Fibroblast of lung (primary cell): Measurements from ENCODE around the gene SFRP5.

ENCODE experiments used
- CTCF ChIP-seq, 2 donors: IDR thresholded peaks in 1 of 2; conservative IDR thresholded peaks in 1 of 2; 1 replicate in 1 of 2; 2 replicates in 1 of 2; pipeline ENCODE4 v1.5.1; 2011 to 2012; ENCODE audit warnings: low read length in 2 of 2, control low read depth in 1 of 2, inconsistent platforms in 1 of 2, low read depth in 1 of 2, mild to moderate bottlenecking in 1 of 2
- EZH2 ChIP-seq: IDR thresholded peaks from 2 replicates; pipeline ENCODE4 v1.5.1; 2012; ENCODE audit warnings: low read length, control low read depth, mild to moderate bottlenecking; ENCODE audit errors: missing control alignments

DNA sequence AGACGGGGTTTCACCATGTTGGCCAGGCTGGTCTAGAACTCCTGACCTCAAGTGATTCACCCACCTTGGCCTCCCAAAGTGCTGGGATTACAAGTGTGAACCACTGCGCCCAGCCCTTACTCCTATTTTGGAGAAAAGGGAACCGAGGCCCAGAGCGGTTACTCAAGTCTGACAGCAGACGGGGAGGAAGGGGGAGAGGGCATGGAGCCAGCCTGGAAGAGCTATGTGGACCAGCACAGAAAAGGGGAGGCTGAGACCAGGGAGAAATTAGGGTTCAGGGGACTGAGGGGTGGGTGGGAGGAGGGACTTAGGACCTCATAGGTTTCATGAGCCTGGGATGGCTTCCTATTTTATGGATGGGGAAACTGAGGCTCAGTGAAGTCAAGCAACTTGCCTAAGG is 1.5 kb downstream of the SFRP5 start:
- TF ChIP-seq CTCF (conservative IDR thresholded peaks at IDR 0.05 in 1 of 2, IDR thresholded peaks at IDR 0.05 in 1 of 2; ENCODE audit: low read depth in 1 of 2, low read length in 2 of 2), result no peak
- TF ChIP-seq EZH2, result no peak
